Astrocyte (in vitro differentiated cells and primary cell): ENCODE results near the gene PKD1. TPM values are rescaled to one million over a fixed set of nuclear protein-coding genes. Genes with fewer than 3 reads are reported as not detected.

Source experiments
- DNase-seq: peaks from one replicate; pipeline ENCODE4 v3.0.0-alpha.2; 2010; ENCODE audit warnings: low read depth
- FAIRE-seq: peaks from 2 replicates; lab custom pipeline; 2011; peaks lifted over from hg19 to GRCh38; lab: Jason Lieb, UNC
- H2AFZ ChIP-seq: 2 replicates; pipeline ENCODE4 v1.6.0; 2012; ENCODE audit warnings: low read depth, low read length, inconsistent platforms
- H3K27ac ChIP-seq: 2 replicates; pipeline ENCODE4 v1.5.1; 2011; ENCODE audit warnings: low read depth, low read length, inconsistent platforms
- H3K27me3 ChIP-seq: 2 replicates; pipeline ENCODE4 v1.6.0; 2011; ENCODE audit warnings: low read length, inconsistent platforms; ENCODE audit not compliant: insufficient read depth
- H3K36me3 ChIP-seq: 2 replicates; pipeline ENCODE4 v1.5.1; 2011; ENCODE audit warnings: low read length, inconsistent platforms; ENCODE audit not compliant: insufficient read depth
- H3K4me1 ChIP-seq: 2 replicates; pipeline ENCODE4 v1.5.1; 2011; ENCODE audit warnings: low read length, inconsistent platforms; ENCODE audit not compliant: insufficient read depth
- H3K4me2 ChIP-seq: 2 replicates; pipeline ENCODE4 v1.6.0; 2012; ENCODE audit warnings: low read length, inconsistent platforms
- H3K4me3 ChIP-seq: 2 replicates; pipeline ENCODE4 v1.5.1; 2011; ENCODE audit warnings: low read depth, mild to moderate bottlenecking, low read length, inconsistent platforms; ENCODE audit not compliant: insufficient read depth
- H3K79me2 ChIP-seq: 2 replicates; pipeline ENCODE4 v1.6.0; 2012; ENCODE audit warnings: mild to moderate bottlenecking, low read length, inconsistent platforms; ENCODE audit not compliant: insufficient read depth
- H3K9ac ChIP-seq: 2 replicates; pipeline ENCODE4 v1.6.0; 2012; ENCODE audit warnings: mild to moderate bottlenecking, low read length, inconsistent platforms
- H3K9me3 ChIP-seq: 2 replicates; pipeline ENCODE4 v1.5.1; 2012; ENCODE audit warnings: low read depth, mild to moderate bottlenecking, low read length, inconsistent platforms; ENCODE audit not compliant: insufficient read depth
- H4K20me1 ChIP-seq: 2 replicates; pipeline ENCODE4 v1.6.0; 2012; ENCODE audit warnings: low read length, inconsistent platforms; ENCODE audit not compliant: insufficient read depth
- H3K27ac Mint-ChIP-seq: one replicate; pipeline ENCODE4 v1.8.0; 2021; ENCODE audit warnings: mild to moderate bottlenecking, mixed read lengths; ENCODE audit not compliant: unreplicated experiment
- H3K27me3 Mint-ChIP-seq: one replicate; pipeline ENCODE4 v1.8.0; 2021; ENCODE audit warnings: low read depth, mixed read lengths; ENCODE audit not compliant: unreplicated experiment
- H3K36me3 Mint-ChIP-seq: one replicate; pipeline ENCODE4 v1.8.0; 2021; ENCODE audit warnings: low read depth, mixed read lengths; ENCODE audit not compliant: unreplicated experiment
- H3K4me1 Mint-ChIP-seq: one replicate; pipeline ENCODE4 v1.8.0; 2021; ENCODE audit warnings: low read depth, mixed read lengths; ENCODE audit not compliant: unreplicated experiment
- H3K4me3 Mint-ChIP-seq: one replicate; pipeline ENCODE4 v1.8.0; 2021; ENCODE audit warnings: mild to moderate bottlenecking, moderate library complexity, mixed read lengths; ENCODE audit not compliant: unreplicated experiment
- H3K9me3 Mint-ChIP-seq: one replicate; pipeline ENCODE4 v1.8.0; 2021; ENCODE audit warnings: mild to moderate bottlenecking, mixed read lengths; ENCODE audit not compliant: unreplicated experiment
- CTCF ChIP-seq: IDR thresholded peaks from 2 replicates; pipeline ENCODE4 v1.5.1; 2011; ENCODE audit warnings: low read depth, mild to moderate bottlenecking, inconsistent platforms, low read length, moderate library complexity; ENCODE audit not compliant: insufficient read depth
- EZH2 ChIP-seq: IDR thresholded peaks from 2 replicates; pipeline ENCODE4 v1.6.1; 2012; ENCODE audit warnings: mild to moderate bottlenecking, low read length, inconsistent platforms; ENCODE audit not compliant: insufficient read depth
- total RNA-seq: library from RNA; stranded (reverse); gene quantifications from 2 replicates; pipeline ENCODE4 v1.2.1, GENCODE V29; 2021

The PKD1 gene
- total RNA-seq, 1 donor from 2014 or later, result 112 TPM

DNA sequence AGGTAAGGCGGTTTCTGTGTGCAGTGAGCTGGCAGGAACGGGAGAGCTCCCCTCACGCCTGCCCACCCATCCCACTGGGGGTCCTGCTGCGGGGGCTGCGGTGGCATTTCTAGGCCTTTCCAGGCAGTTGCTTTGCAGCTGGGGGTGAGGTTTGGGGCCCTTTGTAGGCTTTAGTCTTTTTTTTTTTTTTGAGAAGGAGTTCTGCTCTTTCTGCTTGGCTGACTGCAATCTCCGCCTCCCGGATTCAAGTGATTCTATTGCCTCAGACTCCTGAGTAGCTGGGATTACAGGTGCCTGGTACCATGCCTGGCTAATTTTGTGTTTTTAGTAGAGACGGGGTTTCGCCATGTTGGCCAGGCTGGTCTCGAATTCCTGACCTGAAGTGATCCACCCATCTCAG lies 76.8 kb downstream of the PKD1 start:
- H3K9me3 Mint-ChIP-seq, result no peaks in the 10 kb centered on the region
- H3K27ac Mint-ChIP-seq, result no peak overlapping the region
- H3K27me3 ChIP-seq, result no peaks in the 10 kb centered on the region
- H3K4me1 Mint-ChIP-seq, result no peaks in the 10 kb centered on the region
- peaks cover 24% of the 10 kb centered on the region for H4K20me1 ChIP-seq
- no peaks in the 10 kb centered on the region for H3K9me3 ChIP-seq
- peaks cover 4% of the 10 kb centered on the region for H3K36me3 ChIP-seq
- no peak overlapping the region for H3K9ac ChIP-seq
- H3K36me3 Mint-ChIP-seq, result peaks cover 9% of the 10 kb centered on the region
- no peaks in the 10 kb centered on the region for H3K27me3 Mint-ChIP-seq
- no peak overlapping the region for H3K4me2 ChIP-seq
- TF ChIP-seq EZH2 (no peak), CTCF (no peak)
- no peak overlapping the region for H3K27ac ChIP-seq
- H3K79me2 ChIP-seq, result no peaks in the 10 kb centered on the region
- H3K4me3 Mint-ChIP-seq, result no peak overlapping the region
- no peak overlapping the region for H3K4me3 ChIP-seq
- DNase-seq (no peak), FAIRE-seq (no peak)
- H3K4me1 ChIP-seq, result peaks cover 3% of the 10 kb centered on the region
- no peak overlapping the region for H2AFZ ChIP-seq

GRCh38 chr16:2058420-2058819 lies 77.3 kb downstream of the PKD1 start:
- Histone ChIP-seq H3K4me2 (no peak overlapping the region), H3K27me3 (no peaks in the 10 kb centered on the region), H3K79me2 (no peaks in the 10 kb centered on the region), H4K20me1 (peaks cover 24% of the 10 kb centered on the region), H3K9ac (no peak overlapping the region), H3K9me3 (no peaks in the 10 kb centered on the region), H3K4me1 (peaks cover 3% of the 10 kb centered on the region), H3K36me3 (peaks cover 6% of the 10 kb centered on the region), H2AFZ (no peak overlapping the region), H3K27ac (no peak overlapping the region), H3K4me3 (no peak overlapping the region)
- no peaks in the 10 kb centered on the region for H3K9me3 Mint-ChIP-seq
- DNase-seq, result no peak
- H3K4me1 Mint-ChIP-seq, result no peaks in the 10 kb centered on the region
- TF ChIP-seq EZH2, result no peak
- no peak for TF ChIP-seq CTCF
- H3K27me3 Mint-ChIP-seq, result no peaks in the 10 kb centered on the region
- peaks cover 10% of the 10 kb centered on the region for H3K36me3 Mint-ChIP-seq
- no peak overlapping the region for H3K27ac Mint-ChIP-seq
- FAIRE-seq, result no peak
- peak overlapping the region; percentile 22 for H3K4me3 Mint-ChIP-seq

DNA sequence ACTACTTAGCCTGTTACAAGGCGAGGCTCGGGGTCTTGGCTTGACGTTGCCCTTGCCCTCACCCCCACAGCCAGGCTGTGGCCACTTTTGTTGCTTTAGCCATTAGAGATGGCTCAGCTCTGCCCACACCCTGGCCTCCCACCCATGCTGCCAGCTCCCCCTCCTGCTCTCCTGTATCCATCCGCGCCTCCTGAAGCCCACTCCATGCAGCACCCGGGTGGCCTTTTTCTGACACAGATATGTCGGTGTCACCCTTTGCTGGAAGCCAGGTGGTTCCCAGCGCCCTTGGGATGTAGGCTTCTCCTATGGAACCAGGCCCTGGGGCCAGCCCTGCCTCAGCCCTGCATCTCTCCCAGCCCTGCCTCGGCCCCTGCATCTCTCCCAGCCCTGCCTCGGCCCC lies 78.3 kb downstream of the PKD1 start:
- Histone ChIP-seq H3K4me1 (peaks cover 3% of the 10 kb centered on the region), H3K4me3 (no peak overlapping the region), H3K9ac (no peak overlapping the region), H4K20me1 (peaks cover 24% of the 10 kb centered on the region), H3K27me3 (no peaks in the 10 kb centered on the region), H3K4me2 (no peak overlapping the region), H3K36me3 (peaks cover 6% of the 10 kb centered on the region), H3K27ac (no peak overlapping the region), H3K79me2 (no peaks in the 10 kb centered on the region), H3K9me3 (no peaks in the 10 kb centered on the region), H2AFZ (no peak overlapping the region)
- Mint-ChIP-seq H3K36me3 (peaks cover 11% of the 10 kb centered on the region), H3K4me3 (no peak overlapping the region), H3K27me3 (no peaks in the 10 kb centered on the region), H3K27ac (no peak overlapping the region), H3K9me3 (no peaks in the 10 kb centered on the region), H3K4me1 (no peaks in the 10 kb centered on the region)
- DNase-seq, result no peak
- no peak for TF ChIP-seq CTCF
- TF ChIP-seq EZH2, result no peak
- no peak for FAIRE-seq
